H1 (cell line): ENCODE measurements around the gene GRIN2B. TPM values are rescaled to one million over a fixed set of nuclear protein-coding genes. Genes with fewer than 3 reads are reported as not detected.

Source experiments
- RBBP5 ChIP-seq: IDR thresholded peaks from 2 replicates; pipeline ENCODE4 v1.7.1; 2012; ENCODE audit warnings: low read depth, mild to moderate bottlenecking, inconsistent platforms, low read length, moderate library complexity, borderline replicate concordance
- polyA plus RNA-seq, 7 experiments: library from polyadenylated mRNA; depleted of rRNA in 3 of 7; stranded (reverse) in 5 of 7; unstranded in 2 of 7; fragments of >200 nt in 5 of 7; fragments of 200-250 nt in 2 of 7; gene quantifications; 1 replicate in 5 of 7; 2 replicates in 1 of 7; 4 replicates in 1 of 7; pipeline versions ENCODE4 v1.2.1 to v1.2.3, GENCODE V29; 2011 to 2013; ENCODE audit warnings: missing spikeins in 2 of 7, mixed read lengths in 2 of 7
- total RNA-seq: library from RNA; stranded (reverse); fragmentation: NEBNext Ultra II Directional; extraction: Animal tissue kit (Norgen Biotek cat#: 25700); gene quantifications from 2 replicates; pipeline ENCODE4 v1.2.1, GENCODE V29; 2021

Gene GRIN2B
- total and polyA plus RNA-seq, 2 of the 8 experiments (the other 6 are each of a cell fraction or from before 2014, with no cell fraction given) = 0.68 to 3.2 TPM

DNA sequence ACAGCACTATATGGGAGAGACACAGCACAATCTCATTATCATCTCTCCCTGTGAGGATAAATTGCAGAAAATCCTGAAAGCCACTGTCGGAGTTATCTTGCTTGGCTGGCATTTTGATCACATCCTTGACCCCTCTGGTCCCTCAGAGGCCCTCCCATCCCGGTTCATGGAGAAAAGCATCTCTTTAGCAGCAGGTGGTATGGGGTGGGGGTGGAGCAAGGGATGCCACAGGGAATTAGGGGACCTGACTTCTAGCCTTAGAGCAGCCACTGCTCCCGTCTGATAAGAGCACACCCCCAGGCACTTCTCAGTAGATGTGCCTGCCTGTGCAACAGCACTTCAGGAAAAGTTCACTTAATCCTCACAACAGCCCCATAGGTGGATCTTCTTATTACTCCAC is 38.6 kb downstream of the GRIN2B start (continued):
- no peak for TF ChIP-seq RBBP5
